ENCODE data around the gene KLHDC2. TPM values are rescaled to one million over a fixed set of nuclear protein-coding genes. Genes with fewer than 3 reads are reported as not detected.

The KLHDC2 gene
- total and polyA plus RNA-seq, 2 of the 8 experiments (the other 6 are each of a cell fraction or from before 2014, with no cell fraction given) = 32.9 to 43.4 TPM

DNA sequence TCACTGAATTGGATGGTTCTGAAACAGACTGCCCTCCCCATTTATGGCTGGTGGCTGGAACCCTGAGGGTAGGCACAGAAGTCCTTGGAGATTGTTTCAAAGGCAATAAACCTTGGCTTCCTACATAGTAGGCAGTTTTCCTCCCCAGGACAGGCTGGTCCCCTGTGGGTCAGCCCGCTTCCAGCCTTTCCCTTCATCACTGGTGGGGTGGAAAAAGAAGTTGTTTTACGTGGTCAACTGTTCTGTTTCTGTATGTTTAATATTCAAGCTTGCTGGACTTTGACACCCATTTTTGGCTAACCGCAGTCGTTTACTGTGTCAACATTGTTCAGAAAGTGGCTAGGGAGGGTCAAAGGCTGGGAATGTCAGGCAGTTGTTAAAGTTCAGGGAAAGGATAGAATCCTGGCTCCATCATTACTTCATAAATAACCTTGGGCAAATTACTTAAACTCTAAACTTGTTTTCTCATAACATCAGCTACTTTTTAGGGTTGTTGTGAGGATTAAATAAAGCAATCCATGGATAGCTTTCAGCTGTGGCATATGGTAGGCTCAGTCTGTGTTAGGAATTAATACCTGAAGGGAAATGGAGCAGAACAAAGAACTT lies 2.4 kb downstream of the KLHDC2 start:
- peaks cover 9% of the 10 kb centered on the region; the same call in 1 of the 2 replicates for H3K79me1 ChIP-seq (ENCODE audit: low read depth, low read length)
- H2BK120ac ChIP-seq (replicated peaks; ENCODE audit: low read depth, low read length) = no peak overlapping the region
- CTCF ChIA-PET (ENCODE audit: partially characterized antibody) = interaction anchor here (0.6 to 1.4 kb wide), 6 partner anchors 17 to 94 kb away, joined by 3 to 4 read pairs (median 3); no protein-coding TSS in a partner anchor
- no peak overlapping the region for H3K14ac ChIP-seq (ENCODE audit: insufficient read length)
- no peak overlapping the region for H2BK5ac ChIP-seq (ENCODE audit: low read depth, low read length)
- no peak overlapping the region for H2BK20ac ChIP-seq (ENCODE audit: low read length)
- H3K4me2 ChIP-seq (ENCODE audit: insufficient read depth in 1 of 2, low read depth in 2 of 2, low read length in 2 of 2) = peak overlapping the region in 1 of 2 experiments; percentile 90; a peak in 2 of 4 replicates
- H4K20me1 ChIP-seq (replicated peaks in 1 of 2; ENCODE audit: control insufficient read depth in 1 of 2, insufficient read depth in 2 of 2, low read length in 2 of 2) = no peaks in the 10 kb centered on the region
- H3K27me3 ChIP-seq (replicated peaks in 1 of 4; ENCODE audit: control insufficient read depth in 3 of 4, extremely low read depth in 1 of 4, insufficient read depth in 3 of 4, low read length in 3 of 4) = no peaks in the 10 kb centered on the region
- no peak overlapping the region for H3K23ac ChIP-seq (ENCODE audit: insufficient read length)
- no peak overlapping the region for H2BK15ac ChIP-seq (ENCODE audit: low read length)
- H4K8ac ChIP-seq (ENCODE audit: extremely low read depth, insufficient read depth, low read length) = no peak overlapping the region
- H3K56ac ChIP-seq (replicated peaks; ENCODE audit: insufficient read length, low read depth, low read length) = no peak overlapping the region
- H3K4me3 ChIP-seq (ENCODE audit: extremely low read depth in 1 of 4, insufficient read depth in 2 of 4, low read depth in 3 of 4, low read length in 4 of 4) = peak overlapping the region in 1 of 4 experiments; percentile 96; a peak in 1 of 8 replicates
- H3K23me2 ChIP-seq (ENCODE audit: low read depth, low read length) = peaks cover 9% of the 10 kb centered on the region
- peaks cover 2 to 13% (median 3%) of the 10 kb centered on the region in 4 experiments; a peak in 4 of 7 replicates for H3K4me1 ChIP-seq (replicated peaks in 1 of 4; ENCODE audit: control insufficient read depth in 3 of 4, insufficient read depth in 4 of 4, low read length in 3 of 4)
- H4K91ac ChIP-seq (replicated peaks; ENCODE audit: insufficient read length, low read length) = no peak overlapping the region
- WGBS, 2 experiments (ENCODE audit: extremely low coverage in 1 of 2, insufficient coverage in 1 of 2, insufficient read length in 1 of 2, insufficient replicate concordance in 2 of 2, low coverage in 1 of 2, low lambda C conversion rate in 2 of 2, missing lambda C conversion rate in 1 of 2) = 82% methylated on average over 4 of the region's 4 CpGs; no CpG with 5 or more reads in 1 of the 2 experiments
- H2BK12ac ChIP-seq (ENCODE audit: low read depth, low read length) = no peak overlapping the region
- H3K9me3 ChIP-seq (ENCODE audit: insufficient read depth in 2 of 2, low read depth in 1 of 2, low read length in 1 of 2) = no peaks in the 10 kb centered on the region
- FAIRE-seq (no peak), DNase-seq (ENCODE audit: low read depth in 1 of 2, low spot score in 2 of 2) (no peak)
- H3K18ac ChIP-seq (ENCODE audit: extremely low read depth, low read length) = no peak overlapping the region
- POLR2A ChIA-PET (ENCODE audit: partially characterized antibody) = interaction anchor here (0.7 to 3.2 kb wide), 7 partner anchors 11 to 206 kb away, joined by 3 to 30 read pairs (median 6); partner anchors contain the start of genes DNAAF2, KLHDC1 and NEMF
- H3K4ac ChIP-seq (replicated peaks; ENCODE audit: insufficient read length, low read depth, low read length) = no peak overlapping the region
- H3K79me2 ChIP-seq (ENCODE audit: control insufficient read depth in 1 of 2, insufficient read depth in 2 of 2, low read length in 2 of 2) = peaks cover 0 to 23% of the 10 kb centered on the region in 2 experiments; a peak in 3 of 4 replicates
- H3K9ac ChIP-seq (replicated peaks in 1 of 4; ENCODE audit: extremely low read depth in 1 of 4, low read depth in 3 of 4, low read length in 3 of 4) = peak overlapping the region in 1 of 4 experiments; percentile 13; a peak in 1 of 7 replicates
- H2AFZ ChIP-seq (ENCODE audit: low read length) = no peak overlapping the region
- H2AK5ac ChIP-seq (ENCODE audit: low read depth, low read length) = no peak overlapping the region
- H3K27ac ChIP-seq (ENCODE audit: low read depth, low read length) = no peak overlapping the region
- peaks cover 3 to 21% (median 4%) of the 10 kb centered on the region in 4 experiments; a peak in 6 of 8 replicates for H3K36me3 ChIP-seq (ENCODE audit: control insufficient read depth in 2 of 4, insufficient read depth in 4 of 4, low read length in 3 of 4)
- H4K5ac ChIP-seq (ENCODE audit: insufficient read length, low read depth, low read length) = no peak overlapping the region
- peak in 1 of 2 experiments; percentile 37; a peak in 1 of 3 replicates for TF ChIP-seq POLR2A (IDR thresholded peaks at IDR 0.05; ENCODE audit: control extremely low read depth in 1 of 2, low read depth in 2 of 2, low read length in 2 of 2)

Measured in H1 (cell line).